ENCODE data around the gene GIMAP6. TPM values are rescaled to one million over a fixed set of nuclear protein-coding genes. Genes with fewer than 3 reads are reported as not detected.

The GIMAP6 gene
- total and polyA plus RNA-seq, 8 donors: 19.4 to 52.7 (median 28.6) TPM

- TF ChIP-seq CTCF (IDR thresholded peaks at IDR 0.05): no peak
- no peak overlapping the region for H3K4me3 ChIP-seq
- DNase-seq (no peak), ATAC-seq (no peak)
- no peaks in the 10 kb centered on the region for H3K27me3 ChIP-seq
- H3K4me1 ChIP-seq: peaks cover 0 to 15% of the 10 kb centered on the region in 2 donors
- H3K9me3 ChIP-seq: peaks cover 0 to 6% of the 10 kb centered on the region in 2 donors
- intact Hi-C loops (cut with DNase I): no loop called here
- no peak overlapping the region for H3K27ac ChIP-seq
- H3K36me3 ChIP-seq: no peaks in the 10 kb centered on the region
Measured at GRCh38 chr7:150668977-150669376, 36.8 kb upstream of the GIMAP6 start.

- intact Hi-C loops (cut with DNase I): no loop called here
- H3K4me3 ChIP-seq: no peak overlapping the region
- H3K9me3 ChIP-seq: peaks cover 0 to 6% of the 10 kb centered on the region in 2 donors
- no peak for DNase-seq
- ATAC-seq: no peak
- H3K27ac ChIP-seq: no peak overlapping the region
- no peaks in the 10 kb centered on the region for H3K36me3 ChIP-seq
- H3K4me1 ChIP-seq: peaks cover 0 to 15% of the 10 kb centered on the region in 2 donors
- no peaks in the 10 kb centered on the region for H3K27me3 ChIP-seq
- TF ChIP-seq CTCF (IDR thresholded peaks at IDR 0.05): no peak
Measured at GRCh38 chr7:150668472-150668911, 36.3 kb upstream of the GIMAP6 start.

- intact Hi-C loops (cut with DNase I): no loop called here
- Histone ChIP-seq H3K4me1 (peaks cover 0 to 15% of the 10 kb centered on the region in 2 donors), H3K27me3 (no peaks in the 10 kb centered on the region), H3K4me3 (no peak overlapping the region), H3K27ac (peak overlapping the region in 1 of 2 donors; percentile 46), H3K9me3 (peaks cover 0 to 6% of the 10 kb centered on the region in 2 donors), H3K36me3 (no peaks in the 10 kb centered on the region)
- TF ChIP-seq CTCF (IDR thresholded peaks at IDR 0.05): no peak
- ATAC-seq (no peak), DNase-seq (no peak)
Measured at GRCh38 chr7:150666412-150666811, 34.2 kb upstream of the GIMAP6 start.

- intact Hi-C loops (cut with DNase I): no loop called here
- DNase-seq (no peak), ATAC-seq (peak; percentile 39)
- H3K9me3 ChIP-seq: peaks cover 0 to 6% of the 10 kb centered on the region in 2 donors
- no peak overlapping the region for H3K4me3 ChIP-seq
- no peaks in the 10 kb centered on the region for H3K27me3 ChIP-seq
- H3K27ac ChIP-seq: peak overlapping the region in 1 of 2 donors; percentile 46
- H3K4me1 ChIP-seq: peaks cover 0 to 15% of the 10 kb centered on the region in 2 donors
- H3K36me3 ChIP-seq: no peaks in the 10 kb centered on the region
- TF ChIP-seq CTCF (IDR thresholded peaks at IDR 0.05): no peak
Measured at GRCh38 chr7:150665896-150666295, 33.7 kb upstream of the GIMAP6 start.

GRCh38 chr7:150665089-150665748 is 33.0 kb upstream of the GIMAP6 start:
- DNase-seq (no peak), ATAC-seq (no peak)
- intact Hi-C loops (cut with DNase I): no loop called here
- Histone ChIP-seq H3K4me3 (no peak overlapping the region), H3K9me3 (peaks cover 0 to 6% of the 10 kb centered on the region in 2 donors), H3K36me3 (no peaks in the 10 kb centered on the region), H3K4me1 (peaks cover 0 to 15% of the 10 kb centered on the region in 2 donors), H3K27me3 (no peaks in the 10 kb centered on the region), H3K27ac (peak overlapping the region in 1 of 2 donors; percentile 46)
- no peak for TF ChIP-seq CTCF (IDR thresholded peaks at IDR 0.05)

Data from left lung (tissue), 10 donors.